ENCODE data around the gene MYO1E.

The MYO1E gene

DNA sequence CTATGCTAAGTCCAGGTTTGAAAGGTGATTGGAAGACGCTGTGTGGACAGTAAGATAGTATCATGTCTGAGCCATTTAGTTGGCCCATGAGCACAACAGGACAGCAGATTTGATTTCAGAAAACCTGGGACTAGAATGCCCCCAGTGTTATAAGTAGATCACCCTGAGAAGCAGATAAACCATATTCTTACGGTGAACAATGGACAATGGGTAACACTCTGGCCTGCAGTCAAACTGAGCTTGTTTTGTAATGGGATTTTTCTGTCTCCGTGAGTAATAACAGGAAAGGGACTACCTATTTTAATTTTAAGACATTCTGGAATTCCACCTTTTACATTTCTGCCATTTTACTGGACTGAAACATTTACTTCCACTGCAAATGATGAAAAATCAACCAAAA, 94.6 kb downstream of the MYO1E start:
- no peak overlapping the region for H3K4me3 ChIP-seq (ENCODE audit: low read length)
- DNase-seq (ENCODE audit: low read depth), result no peak
- TF ChIP-seq CTCF (IDR thresholded peaks at IDR 0.05; ENCODE audit: insufficient read depth, low read depth, low read length, missing control alignments), result no peak

GRCh38 chr15:59276225-59277178, 96.2 kb downstream of the MYO1E start:
- DNase-seq (ENCODE audit: low read depth), result peak; percentile 91
- no peak overlapping the region for H3K4me3 ChIP-seq (ENCODE audit: low read length)
- TF ChIP-seq CTCF (IDR thresholded peaks at IDR 0.05; ENCODE audit: insufficient read depth, low read depth, low read length, missing control alignments), result no peak

DNA sequence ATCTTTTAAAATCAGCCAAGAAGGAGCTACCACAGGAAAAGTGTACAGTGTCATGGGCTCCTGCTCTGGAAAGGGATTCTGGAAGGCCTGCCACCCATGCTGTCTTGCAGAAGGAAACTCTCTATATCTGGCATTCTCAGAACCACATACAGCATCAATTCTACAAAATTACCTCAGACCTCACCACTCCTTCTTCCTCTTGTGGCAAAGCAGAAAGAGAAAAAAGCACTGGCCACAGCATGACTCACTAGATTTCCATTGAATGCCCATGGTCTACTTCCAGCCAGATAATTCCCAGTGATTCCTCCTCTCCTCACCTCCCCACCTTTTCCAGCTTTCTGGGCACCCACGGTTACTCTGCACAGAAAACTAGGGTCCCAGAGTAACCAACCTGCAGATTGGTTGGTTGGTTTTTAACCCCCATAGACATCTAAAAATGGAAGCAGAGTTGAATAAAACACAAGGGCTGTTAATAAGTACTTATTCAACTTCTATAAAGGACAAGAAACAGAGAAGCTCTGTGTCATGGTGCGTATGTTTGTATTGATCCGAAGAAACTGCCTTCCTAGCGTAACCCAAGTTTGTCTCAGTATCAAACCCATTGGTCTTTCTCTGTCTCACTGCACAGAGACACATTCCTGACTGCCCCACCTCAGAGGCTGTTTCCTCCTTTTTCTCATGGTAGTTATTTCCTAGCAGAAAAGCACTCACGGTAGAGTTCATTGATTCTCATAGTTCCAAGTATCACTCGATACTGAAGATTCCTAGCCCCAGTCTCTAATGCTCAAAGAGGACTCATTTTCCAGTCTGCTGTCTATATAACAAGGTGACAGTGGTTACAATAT, 98.3 kb downstream of the MYO1E start:
- TF ChIP-seq CTCF (IDR thresholded peaks at IDR 0.05; ENCODE audit: insufficient read depth, low read depth, low read length, missing control alignments), result no peak
- no peak overlapping the region for H3K4me3 ChIP-seq (ENCODE audit: low read length)
- DNase-seq (ENCODE audit: low read depth), result peak; percentile 70

DNA sequence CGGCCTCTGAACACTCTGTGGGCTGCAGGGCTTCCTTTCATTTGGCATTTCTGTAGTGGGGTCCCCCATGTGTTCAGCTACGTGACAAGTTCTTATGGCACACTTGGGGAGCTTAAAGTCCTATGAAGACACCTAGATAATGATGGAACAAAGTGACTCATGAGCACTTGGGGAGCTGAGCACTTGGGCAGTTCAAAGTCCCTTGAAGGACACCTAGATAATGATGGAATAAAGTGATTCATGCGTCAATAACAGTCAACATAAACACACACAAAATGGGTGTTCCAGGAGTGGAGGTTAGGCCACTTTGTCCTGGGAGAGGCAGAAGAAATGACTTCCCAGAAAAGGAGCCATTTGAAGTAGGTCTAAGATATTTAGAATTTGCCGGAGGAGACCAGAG, 99.4 kb downstream of the MYO1E start:
- TF ChIP-seq CTCF (IDR thresholded peaks at IDR 0.05; ENCODE audit: insufficient read depth, low read depth, low read length, missing control alignments), result no peak
- no peak overlapping the region for H3K4me3 ChIP-seq (ENCODE audit: low read length)
- no peak for DNase-seq (ENCODE audit: low read depth)

- TF ChIP-seq CTCF (IDR thresholded peaks at IDR 0.05; ENCODE audit: insufficient read depth, low read depth, low read length, missing control alignments), result no peak
- no peak for DNase-seq (ENCODE audit: low read depth)
- no peak overlapping the region for H3K4me3 ChIP-seq (ENCODE audit: low read length)
These were observed 101.0 kb downstream of the MYO1E start for GRCh38 chr15:59271595-59272201.

DNA sequence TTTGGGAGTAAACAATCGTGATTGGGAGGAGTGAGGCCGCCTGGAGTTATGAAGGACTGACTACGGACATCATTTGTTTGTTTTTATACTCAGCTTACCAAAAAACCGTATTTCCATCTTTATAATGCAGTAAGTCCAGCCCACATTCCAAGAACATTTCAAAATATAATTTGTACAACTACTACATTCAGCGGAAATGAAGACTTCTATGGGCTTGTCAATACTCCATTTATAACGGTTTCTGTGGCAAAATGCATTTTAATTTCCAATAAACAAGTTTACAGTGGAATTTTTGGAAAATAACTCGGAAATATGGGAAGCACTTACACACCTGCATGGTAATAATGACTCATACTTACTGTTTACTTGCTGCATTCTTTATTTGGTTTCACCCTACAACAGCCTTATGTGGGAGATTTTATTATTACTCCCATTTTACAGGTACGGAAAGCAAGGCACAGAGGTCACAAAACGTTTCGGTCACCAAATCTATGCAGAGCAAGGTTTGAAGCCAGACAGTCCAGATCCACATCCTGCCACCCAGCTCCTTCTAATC, 103.7 kb downstream of the MYO1E start:
- peak; percentile 48 for DNase-seq (ENCODE audit: low read depth)
- no peak overlapping the region for H3K4me3 ChIP-seq (ENCODE audit: low read length)
- no peak for TF ChIP-seq CTCF (IDR thresholded peaks at IDR 0.05; ENCODE audit: insufficient read depth, low read depth, low read length, missing control alignments)

All from epithelial cell of esophagus (primary cell).